ENCODE data around the gene PDCD11.
"Not testable (repeated sequence)": the region's sequence is repeated elsewhere in the genome, so short reads cannot be mapped to it uniquely, and the experiment has no call there.

PDCD11 gene

DNA sequence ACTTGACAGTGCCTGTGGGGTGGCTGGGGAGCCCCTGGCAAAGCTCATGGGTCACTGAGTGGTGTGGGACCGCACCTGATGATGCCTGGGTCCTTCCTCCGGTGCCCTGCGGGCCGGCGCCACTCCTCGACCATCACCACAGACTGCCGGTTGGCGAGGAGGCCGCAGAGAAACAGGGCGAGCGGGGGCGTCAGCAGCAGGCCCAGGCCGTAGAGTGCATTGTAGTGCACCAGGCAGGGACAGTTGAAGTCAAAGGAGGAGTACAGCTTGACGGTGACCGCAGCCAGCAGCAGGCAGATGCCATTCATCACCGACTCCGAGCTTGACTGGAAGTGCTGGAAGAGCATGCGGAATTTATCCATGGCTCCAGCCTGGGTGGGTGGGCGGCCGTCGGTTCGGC lies 82.2 kb downstream of the PDCD11 start:
- TF ChIP-seq, protein P1, sequence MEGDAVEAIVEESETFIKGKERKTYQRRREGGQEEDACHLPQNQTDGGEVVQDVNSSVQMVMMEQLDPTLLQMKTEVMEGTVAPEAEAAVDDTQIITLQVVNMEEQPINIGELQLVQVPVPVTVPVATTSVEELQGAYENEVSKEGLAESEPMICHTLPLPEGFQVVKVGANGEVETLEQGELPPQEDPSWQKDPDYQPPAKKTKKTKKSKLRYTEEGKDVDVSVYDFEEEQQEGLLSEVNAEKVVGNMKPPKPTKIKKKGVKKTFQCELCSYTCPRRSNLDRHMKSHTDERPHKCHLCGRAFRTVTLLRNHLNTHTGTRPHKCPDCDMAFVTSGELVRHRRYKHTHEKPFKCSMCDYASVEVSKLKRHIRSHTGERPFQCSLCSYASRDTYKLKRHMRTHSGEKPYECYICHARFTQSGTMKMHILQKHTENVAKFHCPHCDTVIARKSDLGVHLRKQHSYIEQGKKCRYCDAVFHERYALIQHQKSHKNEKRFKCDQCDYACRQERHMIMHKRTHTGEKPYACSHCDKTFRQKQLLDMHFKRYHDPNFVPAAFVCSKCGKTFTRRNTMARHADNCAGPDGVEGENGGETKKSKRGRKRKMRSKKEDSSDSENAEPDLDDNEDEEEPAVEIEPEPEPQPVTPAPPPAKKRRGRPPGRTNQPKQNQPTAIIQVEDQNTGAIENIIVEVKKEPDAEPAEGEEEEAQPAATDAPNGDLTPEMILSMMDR (IDR thresholded peaks at IDR 0.05; ENCODE audit: low read depth, low read length) = no peak
- DNase-seq = no peak
- no peaks in the 10 kb centered on the region for H3K36me3 ChIP-seq
- no peak overlapping the region for H3K4me3 ChIP-seq (ENCODE audit: low read depth, low read length)
- H3K27me3 ChIP-seq = no peaks in the 10 kb centered on the region
- no peaks in the 10 kb centered on the region for H3K9me3 ChIP-seq
- H3K4me1 ChIP-seq = no peaks in the 10 kb centered on the region

DNA sequence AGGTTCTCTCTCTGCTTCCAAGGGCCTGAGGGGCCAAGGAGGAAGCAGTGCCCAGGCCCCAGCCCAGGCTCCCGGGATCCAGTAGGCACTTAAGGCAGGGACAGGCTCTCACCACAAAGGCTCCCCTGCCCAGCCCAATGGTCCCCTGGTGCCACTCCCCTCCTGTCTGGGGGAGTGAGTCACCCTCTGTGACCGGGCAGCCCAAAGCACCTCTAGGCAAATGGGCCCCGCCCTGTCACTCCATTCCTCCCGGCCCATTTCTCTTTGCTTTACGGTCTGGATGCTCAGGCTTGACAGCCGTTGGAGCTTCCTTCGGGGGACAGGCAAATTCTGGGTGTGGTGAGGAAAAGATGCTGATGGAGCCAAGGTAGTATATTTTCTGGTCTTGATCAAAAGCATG lies 82.7 kb downstream of the PDCD11 start, which contains the start of gene CALHM3:
Gene CALHM3, minus strand, starts transcription at position 106 of the 400 bp plus-strand sequence. CDS start 208 bp downstream, outside the sequence.
- Histone ChIP-seq H3K27me3 (no peaks in the 10 kb centered on the region), H3K4me3 (ENCODE audit: low read depth, low read length) (no peak within 1 kb of the TSS), H3K9me3 (no peaks in the 10 kb centered on the region), H3K4me1 (no peaks in the 10 kb centered on the region), H3K36me3 (no peaks in the 10 kb centered on the region)
- TF ChIP-seq, protein P1 (IDR thresholded peaks at IDR 0.05; ENCODE audit: low read depth, low read length) = no peak
- DNase-seq = no peak

DNA sequence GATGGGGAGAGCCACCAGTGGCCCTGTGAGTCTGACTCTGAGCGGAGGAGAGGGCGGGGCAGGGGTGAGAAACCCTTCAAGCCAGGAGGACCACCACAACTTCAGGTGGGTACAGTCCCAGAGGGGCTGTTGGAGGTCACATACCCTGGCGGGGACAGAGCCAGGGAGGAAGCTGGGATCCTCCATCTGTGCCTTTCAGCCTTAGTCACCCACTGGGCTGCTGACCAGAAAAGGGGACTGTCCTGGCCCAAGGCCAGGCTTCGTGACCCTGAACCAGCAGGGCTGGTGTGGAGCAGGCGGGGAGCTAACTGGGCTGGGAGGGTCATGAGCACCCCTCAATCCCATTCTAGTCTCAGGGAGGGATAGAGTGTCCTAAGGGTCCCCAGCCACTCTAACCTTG lies 84.1 kb downstream of the PDCD11 start:
- H3K4me1 ChIP-seq = no peaks in the 10 kb centered on the region
- H3K36me3 ChIP-seq = no peaks in the 10 kb centered on the region
- no peaks in the 10 kb centered on the region for H3K9me3 ChIP-seq
- no peaks in the 10 kb centered on the region for H3K27me3 ChIP-seq
- no peak overlapping the region for H3K4me3 ChIP-seq (ENCODE audit: low read depth, low read length)
- DNase-seq = no peak
- TF ChIP-seq, protein P1 (IDR thresholded peaks at IDR 0.05; ENCODE audit: low read depth, low read length) = no peak

DNA sequence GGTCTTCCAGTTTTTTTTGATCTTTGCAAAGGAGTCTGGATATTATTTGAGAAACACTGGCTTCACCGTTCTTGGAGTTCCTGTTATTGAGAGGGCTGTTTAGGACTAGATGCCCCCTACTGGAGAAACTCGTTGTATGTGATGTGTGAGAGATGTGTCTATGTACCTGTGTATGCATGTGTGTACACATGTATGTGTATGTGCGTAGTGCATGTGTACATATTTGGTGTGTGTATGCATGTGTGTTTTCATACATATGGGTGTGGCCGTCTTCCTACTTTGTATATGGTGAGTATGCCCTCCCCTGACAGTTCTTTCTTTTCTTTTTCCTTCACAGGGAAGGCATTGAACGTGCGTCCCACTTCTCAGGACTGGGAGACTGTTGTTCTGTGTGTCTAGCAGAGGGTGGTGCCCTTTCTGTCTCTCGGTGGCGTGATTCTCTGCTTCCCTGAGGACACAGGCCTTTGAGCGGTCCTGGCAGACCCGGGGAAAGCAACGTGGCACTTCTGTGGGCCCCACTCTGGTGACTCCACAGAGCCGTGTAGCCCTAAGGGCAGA lies 85.6 kb downstream of the PDCD11 start:
- H3K4me1 ChIP-seq = no peaks in the 10 kb centered on the region
- no peaks in the 10 kb centered on the region for H3K27me3 ChIP-seq
- no peaks in the 10 kb centered on the region for H3K9me3 ChIP-seq
- H3K4me3 ChIP-seq (ENCODE audit: low read depth, low read length) = no peak overlapping the region
- TF ChIP-seq, protein P1 (IDR thresholded peaks at IDR 0.05; ENCODE audit: low read depth, low read length) = peak; percentile 79
- no peaks in the 10 kb centered on the region for H3K36me3 ChIP-seq
- DNase-seq = peak; percentile 64

DNA sequence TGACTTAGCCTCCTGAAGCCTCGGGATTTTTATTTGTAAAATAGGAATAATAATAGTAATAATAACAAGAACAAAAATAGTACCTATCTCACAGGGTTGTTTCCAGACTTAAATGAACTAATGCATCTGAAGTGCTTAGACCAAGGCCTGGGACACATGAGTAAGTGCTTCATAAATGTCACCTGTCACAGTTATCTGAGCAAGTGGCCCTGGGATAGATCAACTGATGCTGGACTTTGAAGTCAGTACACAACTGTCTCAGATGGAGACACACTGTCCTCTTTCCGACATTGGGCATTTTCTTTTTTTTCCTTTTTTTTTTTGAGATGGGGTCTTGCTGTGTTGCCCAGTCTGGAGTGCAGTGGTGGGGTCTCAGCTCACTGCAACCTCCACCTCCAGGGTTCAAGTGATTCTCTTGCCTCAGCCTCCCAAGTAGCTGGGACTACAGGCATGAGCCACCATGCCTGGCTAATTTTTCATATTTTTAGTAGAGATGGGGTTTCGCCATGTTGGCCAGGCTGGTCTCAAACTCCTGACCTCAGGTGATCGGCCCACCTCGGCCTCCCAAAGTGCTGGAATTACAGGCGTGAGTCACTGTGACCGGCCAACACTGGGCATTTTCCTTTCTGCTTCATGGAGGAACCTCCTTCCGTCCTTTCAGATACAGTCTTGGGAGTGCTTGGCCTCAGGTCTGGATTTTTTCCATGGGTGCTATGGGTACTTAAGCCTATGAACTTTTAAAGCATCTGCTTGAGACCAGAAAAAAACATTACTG lies 90.4 kb downstream of the PDCD11 start:
- H3K36me3 ChIP-seq; H3K9me3 ChIP-seq; H3K4me3 ChIP-seq (ENCODE audit: low read depth, low read length); H3K4me1 ChIP-seq; DNase-seq; H3K27me3 ChIP-seq: not testable (repeated sequence)

DNA sequence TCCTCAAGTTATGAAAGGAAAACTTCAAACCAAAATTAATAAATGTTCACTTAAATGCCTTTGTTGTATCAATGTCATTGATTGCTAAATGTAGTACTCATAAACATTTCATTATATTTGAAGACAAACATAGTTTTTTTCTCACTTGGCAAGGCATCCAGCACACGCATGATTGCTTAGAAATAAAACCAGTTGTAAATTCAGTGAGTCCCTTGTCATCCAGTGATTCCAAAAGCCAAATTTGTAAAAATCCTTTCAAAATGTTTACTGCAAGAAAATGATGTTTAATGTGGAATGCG lies 90.9 kb downstream of the PDCD11 start:
- TF ChIP-seq, protein P1 (IDR thresholded peaks at IDR 0.05; ENCODE audit: low read depth, low read length) = no peak
- peaks cover 5% of the 10 kb centered on the region for H3K4me1 ChIP-seq
- no peak overlapping the region for H3K4me3 ChIP-seq (ENCODE audit: low read depth, low read length)
- no peaks in the 10 kb centered on the region for H3K27me3 ChIP-seq
- no peaks in the 10 kb centered on the region for H3K9me3 ChIP-seq
- no peaks in the 10 kb centered on the region for H3K36me3 ChIP-seq
- no peak for DNase-seq

Data from BE2C (cell line).